Measurements from ENCODE around the gene CRABP2.

DNA sequence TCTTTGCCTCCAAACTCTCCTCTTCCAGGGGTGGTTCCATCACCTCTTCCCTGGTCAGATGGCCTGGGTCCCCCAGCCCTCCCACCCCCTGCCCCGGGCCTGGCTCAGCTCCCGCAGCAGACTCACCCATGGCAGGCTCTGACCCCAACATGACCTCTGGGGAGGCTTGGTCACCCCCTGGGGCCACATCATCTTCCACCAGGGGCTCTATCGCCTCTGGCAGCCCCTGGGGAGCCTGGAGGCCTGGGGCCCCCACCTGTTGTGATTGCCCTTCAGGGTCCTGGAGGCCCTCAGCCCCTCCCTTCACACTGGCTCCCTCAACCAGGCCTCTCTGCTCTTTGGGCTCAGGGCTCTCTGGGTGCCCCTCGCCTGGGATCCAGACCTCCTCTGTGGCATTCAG lies 34.6 kb downstream of the CRABP2 start:
- TF ChIP-seq, protein P1, sequence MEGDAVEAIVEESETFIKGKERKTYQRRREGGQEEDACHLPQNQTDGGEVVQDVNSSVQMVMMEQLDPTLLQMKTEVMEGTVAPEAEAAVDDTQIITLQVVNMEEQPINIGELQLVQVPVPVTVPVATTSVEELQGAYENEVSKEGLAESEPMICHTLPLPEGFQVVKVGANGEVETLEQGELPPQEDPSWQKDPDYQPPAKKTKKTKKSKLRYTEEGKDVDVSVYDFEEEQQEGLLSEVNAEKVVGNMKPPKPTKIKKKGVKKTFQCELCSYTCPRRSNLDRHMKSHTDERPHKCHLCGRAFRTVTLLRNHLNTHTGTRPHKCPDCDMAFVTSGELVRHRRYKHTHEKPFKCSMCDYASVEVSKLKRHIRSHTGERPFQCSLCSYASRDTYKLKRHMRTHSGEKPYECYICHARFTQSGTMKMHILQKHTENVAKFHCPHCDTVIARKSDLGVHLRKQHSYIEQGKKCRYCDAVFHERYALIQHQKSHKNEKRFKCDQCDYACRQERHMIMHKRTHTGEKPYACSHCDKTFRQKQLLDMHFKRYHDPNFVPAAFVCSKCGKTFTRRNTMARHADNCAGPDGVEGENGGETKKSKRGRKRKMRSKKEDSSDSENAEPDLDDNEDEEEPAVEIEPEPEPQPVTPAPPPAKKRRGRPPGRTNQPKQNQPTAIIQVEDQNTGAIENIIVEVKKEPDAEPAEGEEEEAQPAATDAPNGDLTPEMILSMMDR (conservative IDR thresholded peaks at IDR 0.05; ENCODE audit: low read depth, low read length), result no peak
- TF ChIP-seq EZH2 (IDR thresholded peaks at IDR 0.05; ENCODE audit: borderline replicate concordance, low read depth, low read length, poor library complexity, severe bottlenecking), result no peak

All from A673 (cell line).